ENCODE data around the gene DNASE1L3.
"Not testable (repeated sequence)": the region's sequence is repeated elsewhere in the genome, so short reads cannot be mapped to it uniquely, and the experiment has no call there.

DNASE1L3 gene

DNA sequence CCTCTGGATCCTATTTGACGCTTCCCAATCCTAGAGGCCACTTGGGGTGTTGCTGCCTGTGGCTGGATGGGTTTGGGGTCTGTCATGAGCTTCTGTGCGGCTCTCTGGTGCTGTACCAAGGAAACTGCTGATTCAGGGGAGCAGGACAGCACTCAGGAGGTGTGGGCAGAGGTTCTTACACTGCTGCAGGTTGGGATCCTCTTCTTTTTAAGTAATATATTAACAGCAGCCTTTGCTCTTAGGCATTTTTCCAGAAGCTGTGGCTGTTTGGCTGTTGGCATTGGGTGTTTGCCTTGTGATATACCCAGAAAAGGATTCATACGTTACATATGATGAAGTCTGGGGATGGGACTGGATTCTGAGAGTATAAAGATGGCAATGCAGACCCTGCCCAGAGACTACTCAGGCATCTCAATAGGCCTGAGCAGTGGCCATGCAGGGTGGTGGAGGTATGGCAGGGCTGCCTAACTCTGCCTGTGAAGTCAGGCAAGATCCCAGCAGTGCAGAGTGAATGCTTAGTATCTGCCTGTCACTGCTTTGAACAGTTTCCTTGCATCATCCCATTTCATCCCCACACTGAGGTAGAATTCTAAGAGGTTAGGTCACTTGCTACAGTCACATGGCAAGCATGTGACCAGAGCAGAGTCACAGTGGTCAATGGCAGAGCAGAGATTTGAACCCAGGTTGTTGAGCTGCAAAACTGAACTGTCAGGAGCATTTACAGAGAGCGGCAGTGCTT, 30.7 kb upstream of the DNASE1L3 start:
- no peak overlapping the region for H3K27ac Mint-ChIP-seq
- H3K27me3 Mint-ChIP-seq, result no peaks in the 10 kb centered on the region
- H3K36me3 Mint-ChIP-seq (ENCODE audit: low read depth), result no peaks in the 10 kb centered on the region
- H3K9me3 Mint-ChIP-seq, result no peaks in the 10 kb centered on the region
- no peak overlapping the region for H3K4me3 Mint-ChIP-seq
- peaks cover 11% of the 10 kb centered on the region for H3K4me1 Mint-ChIP-seq (ENCODE audit: low read depth)

DNA sequence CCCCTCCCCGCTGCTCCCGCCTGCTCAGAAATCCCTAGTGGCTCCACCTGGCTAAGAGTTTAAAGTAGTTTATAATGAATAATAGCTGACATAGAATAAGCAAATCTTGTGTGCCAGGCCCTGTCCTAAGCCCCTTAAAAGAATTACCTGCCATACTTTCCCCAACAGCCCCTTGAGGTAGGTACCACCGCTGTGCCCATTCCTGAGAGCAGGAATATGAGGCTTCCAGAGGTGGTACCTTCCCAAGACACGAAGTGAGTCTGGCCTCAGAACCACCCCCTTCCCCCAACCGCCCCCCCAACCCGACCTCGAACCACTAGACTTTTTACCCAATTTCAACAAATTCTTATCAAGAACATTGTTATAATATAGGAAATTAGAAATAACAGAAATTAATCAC, 28.1 kb upstream of the DNASE1L3 start:
- H3K27me3 Mint-ChIP-seq, result no peaks in the 10 kb centered on the region
- no peaks in the 10 kb centered on the region for H3K9me3 Mint-ChIP-seq
- H3K4me3 Mint-ChIP-seq, result peak overlapping the region; percentile 88
- peaks cover 13% of the 10 kb centered on the region for H3K4me1 Mint-ChIP-seq (ENCODE audit: low read depth)
- no peak overlapping the region for H3K27ac Mint-ChIP-seq
- no peaks in the 10 kb centered on the region for H3K36me3 Mint-ChIP-seq (ENCODE audit: low read depth)

GRCh38 chr3:58237941-58238681, 27.3 kb upstream of the DNASE1L3 start:
- peaks cover 13% of the 10 kb centered on the region for H3K4me1 Mint-ChIP-seq (ENCODE audit: low read depth)
- no peaks in the 10 kb centered on the region for H3K27me3 Mint-ChIP-seq
- no peaks in the 10 kb centered on the region for H3K36me3 Mint-ChIP-seq (ENCODE audit: low read depth)
- no peaks in the 10 kb centered on the region for H3K9me3 Mint-ChIP-seq
- peak overlapping the region; percentile 31 for H3K27ac Mint-ChIP-seq
- H3K4me3 Mint-ChIP-seq, result peak overlapping the region; percentile 88

GRCh38 chr3:58237238-58237940, 26.6 kb upstream of the DNASE1L3 start, which contains the start of gene ABHD6:
ABHD6 (plus strand) TSS chr3:58237792; CDS start chr3:58256587, 18,795 bp downstream.
- Mint-ChIP-seq H3K36me3 (ENCODE audit: low read depth) (no peaks in the 10 kb centered on the region), H3K4me1 (ENCODE audit: low read depth) (peaks cover 19% of the 10 kb centered on the region), H3K27ac (peak within 1 kb of the TSS; percentile 83), H3K27me3 (peaks cover 5% of the 10 kb centered on the region), H3K9me3 (no peaks in the 10 kb centered on the region), H3K4me3 (peak within 1 kb of the TSS; percentile 88)

- H3K4me3 Mint-ChIP-seq, result peak overlapping the region; percentile 87
- H3K27ac Mint-ChIP-seq, result peak overlapping the region; percentile 83
- peaks cover 22% of the 10 kb centered on the region for H3K4me1 Mint-ChIP-seq (ENCODE audit: low read depth)
- no peaks in the 10 kb centered on the region for H3K9me3 Mint-ChIP-seq
- peaks cover 10% of the 10 kb centered on the region for H3K27me3 Mint-ChIP-seq
- no peaks in the 10 kb centered on the region for H3K36me3 Mint-ChIP-seq (ENCODE audit: low read depth)
These were observed 25.9 kb upstream of the DNASE1L3 start for GRCh38 chr3:58236527-58237237.

DNA sequence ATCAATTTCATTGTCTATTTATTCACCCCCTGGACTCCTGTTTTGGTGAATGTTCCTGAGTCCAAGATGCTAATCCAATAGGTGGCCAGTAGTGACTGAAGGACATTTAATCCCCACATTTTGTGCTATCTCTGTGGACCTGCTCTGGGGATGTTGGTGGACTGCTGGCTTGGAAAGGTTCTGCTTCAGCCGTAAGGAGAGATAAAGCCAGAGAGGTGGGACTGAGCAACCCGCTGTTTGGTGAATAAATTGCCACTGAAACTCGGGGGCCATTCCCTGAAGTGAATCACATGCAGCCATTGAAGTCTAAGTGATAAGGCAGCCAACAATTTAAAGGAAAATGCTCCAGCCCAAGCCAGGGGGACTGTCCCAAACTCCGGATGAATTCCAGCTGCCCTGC, 25.2 kb upstream of the DNASE1L3 start:
- Mint-ChIP-seq H3K27me3 (peaks cover 15% of the 10 kb centered on the region), H3K4me1 (ENCODE audit: low read depth) (peaks cover 22% of the 10 kb centered on the region), H3K9me3 (no peaks in the 10 kb centered on the region), H3K27ac (no peak overlapping the region), H3K4me3 (no peak overlapping the region), H3K36me3 (ENCODE audit: low read depth) (no peaks in the 10 kb centered on the region)

GRCh38 chr3:58234516-58234931, 23.8 kb upstream of the DNASE1L3 start:
- Mint-ChIP-seq H3K4me1 (ENCODE audit: low read depth) (peaks cover 22% of the 10 kb centered on the region), H3K36me3 (ENCODE audit: low read depth) (no peaks in the 10 kb centered on the region), H3K4me3 (no peak overlapping the region), H3K9me3 (no peaks in the 10 kb centered on the region), H3K27me3 (peaks cover 15% of the 10 kb centered on the region), H3K27ac (no peak overlapping the region)

GRCh38 chr3:58231666-58232065, 20.9 kb upstream of the DNASE1L3 start:
- Mint-ChIP-seq H3K27me3 (peaks cover 19% of the 10 kb centered on the region), H3K9me3 (no peaks in the 10 kb centered on the region)

DNA sequence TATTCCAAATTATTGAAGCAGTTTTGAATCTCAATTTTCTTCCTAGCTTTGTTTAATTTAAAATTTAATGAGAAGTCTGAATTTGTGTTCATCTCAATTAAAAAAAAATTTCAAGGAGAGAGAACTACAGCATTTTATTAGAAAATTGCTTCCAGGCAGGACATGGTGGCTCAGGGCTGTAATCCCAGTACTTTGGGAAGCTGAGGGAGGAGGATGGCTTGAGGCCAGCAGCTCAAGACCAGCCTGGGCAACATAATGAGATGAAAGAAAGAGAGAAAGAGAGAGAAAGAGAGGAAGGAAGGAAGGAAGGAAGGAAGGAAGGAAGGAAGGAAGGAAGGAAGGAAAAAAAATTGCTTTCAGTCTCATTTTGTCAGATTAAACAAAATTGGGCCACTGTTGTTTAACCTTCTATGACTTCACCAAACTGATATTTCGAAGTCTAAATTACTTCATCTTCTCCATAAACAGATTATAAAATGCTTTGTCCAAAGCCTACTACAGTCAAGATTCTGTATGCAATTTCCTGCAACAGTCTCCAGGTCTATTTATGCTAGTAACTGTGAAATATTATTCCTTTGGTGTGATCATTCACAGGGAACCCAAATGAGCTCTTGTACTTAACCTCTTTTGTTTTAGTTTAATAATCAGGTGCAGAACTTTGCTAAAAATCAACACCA, 20.2 kb upstream of the DNASE1L3 start:
- Mint-ChIP-seq H3K4me3 (no peak overlapping the region), H3K9me3 (no peaks in the 10 kb centered on the region)

More at GRCh38 chr3:58231666-58232065, 20.9 kb upstream of the DNASE1L3 start:
- no peak overlapping the region for H3K4me3 Mint-ChIP-seq
- H3K27ac Mint-ChIP-seq, result no peak overlapping the region
- H3K36me3 Mint-ChIP-seq (ENCODE audit: low read depth), result no peaks in the 10 kb centered on the region
- H3K4me1 Mint-ChIP-seq (ENCODE audit: low read depth), result peaks cover 12% of the 10 kb centered on the region

DNA sequence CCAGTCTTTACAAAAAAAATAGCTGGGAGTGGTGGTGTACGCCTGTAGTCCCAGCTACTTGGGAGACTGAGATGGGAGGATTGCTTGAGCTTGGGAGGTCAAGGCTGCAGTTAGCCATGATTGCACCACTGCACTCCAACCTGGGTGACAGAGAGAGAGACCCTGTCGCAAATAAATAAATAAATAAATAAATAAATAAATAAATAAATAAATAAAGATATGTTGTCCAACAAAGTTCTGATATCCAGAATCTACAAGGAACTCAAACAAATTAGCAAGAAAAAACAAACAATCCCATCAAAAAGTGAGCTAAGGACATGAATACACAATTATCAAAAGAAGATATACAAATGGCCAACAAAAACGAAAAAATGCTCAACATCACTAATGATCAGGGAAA, 17.2 kb upstream of the DNASE1L3 start:
- H3K36me3 Mint-ChIP-seq (ENCODE audit: low read depth); H3K4me1 Mint-ChIP-seq (ENCODE audit: low read depth); H3K4me3 Mint-ChIP-seq; H3K9me3 Mint-ChIP-seq; H3K27ac Mint-ChIP-seq: not testable (repeated sequence)
- peaks cover 19% of the 10 kb centered on the region for H3K27me3 Mint-ChIP-seq

More for the DNA sequence above, 20.2 kb upstream of the DNASE1L3 start:
- Mint-ChIP-seq H3K27ac (no peak overlapping the region), H3K27me3 (peaks cover 19% of the 10 kb centered on the region), H3K36me3 (ENCODE audit: low read depth) (no peaks in the 10 kb centered on the region), H3K4me1 (ENCODE audit: low read depth) (peaks cover 9% of the 10 kb centered on the region)

DNA sequence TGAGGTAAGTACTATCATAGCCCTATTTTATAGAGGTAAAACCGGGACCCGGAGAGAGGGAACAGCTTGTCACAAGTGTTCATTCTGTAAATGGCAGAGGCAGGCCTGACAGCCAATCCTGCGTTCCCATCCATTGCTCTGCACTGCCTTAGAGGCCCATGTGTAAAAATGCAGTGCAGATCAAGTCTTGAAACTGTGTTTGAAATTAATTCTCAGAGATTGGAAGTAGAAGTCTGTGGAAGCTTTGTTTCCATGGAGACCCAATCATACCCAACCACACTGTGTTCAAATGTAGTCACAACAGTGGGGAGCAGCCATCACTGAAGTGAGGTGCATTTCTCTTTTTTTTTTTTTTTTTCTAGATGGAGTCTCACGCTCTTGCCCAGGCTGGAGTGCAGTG, 13.1 kb upstream of the DNASE1L3 start:
- Mint-ChIP-seq H3K4me3 (no peak overlapping the region), H3K36me3 (ENCODE audit: low read depth) (no peaks in the 10 kb centered on the region), H3K27me3 (peaks cover 4% of the 10 kb centered on the region), H3K4me1 (ENCODE audit: low read depth) (peaks cover 3% of the 10 kb centered on the region), H3K27ac (no peak overlapping the region), H3K9me3 (no peaks in the 10 kb centered on the region)

- H3K4me1 Mint-ChIP-seq (ENCODE audit: low read depth), result peaks cover 11% of the 10 kb centered on the region
- H3K36me3 Mint-ChIP-seq (ENCODE audit: low read depth), result no peaks in the 10 kb centered on the region
- H3K27ac Mint-ChIP-seq, result no peak overlapping the region
- no peak overlapping the region for H3K4me3 Mint-ChIP-seq
- H3K27me3 Mint-ChIP-seq, result no peaks in the 10 kb centered on the region
- H3K9me3 Mint-ChIP-seq, result no peaks in the 10 kb centered on the region
These were observed 11.5 kb upstream of the DNASE1L3 start for GRCh38 chr3:58222161-58222724.

DNA sequence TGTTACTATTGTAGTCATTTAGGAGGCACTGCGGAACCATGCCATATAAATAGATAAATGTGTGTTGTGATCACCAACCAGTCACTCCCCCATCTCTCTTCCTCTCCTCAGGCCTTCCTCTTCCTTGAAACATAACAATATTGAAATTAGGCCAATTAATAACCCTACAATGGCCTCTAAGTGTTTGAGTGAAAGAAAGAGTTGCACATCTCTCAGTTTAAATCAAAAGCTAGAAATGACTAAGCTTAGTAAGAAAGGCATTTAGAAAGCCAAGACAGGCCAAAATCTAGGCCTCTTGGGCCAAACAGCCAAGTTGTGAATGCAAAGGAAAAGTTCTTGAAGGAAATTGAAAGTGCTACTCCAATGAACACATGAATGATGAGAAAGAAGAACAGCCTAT, 8.1 kb upstream of the DNASE1L3 start:
- no peak overlapping the region for H3K27ac Mint-ChIP-seq
- peaks cover 41% of the 10 kb centered on the region for H3K4me1 Mint-ChIP-seq (ENCODE audit: low read depth)
- H3K27me3 Mint-ChIP-seq, result no peaks in the 10 kb centered on the region
- no peaks in the 10 kb centered on the region for H3K9me3 Mint-ChIP-seq
- no peak overlapping the region for H3K4me3 Mint-ChIP-seq
- no peaks in the 10 kb centered on the region for H3K36me3 Mint-ChIP-seq (ENCODE audit: low read depth)
